Myocyte (in vitro differentiated cells): Measurements from ENCODE around the gene SCN1A. TPM values are rescaled to one million over a fixed set of nuclear protein-coding genes. Genes with fewer than 3 reads are reported as not detected.

Source experiments
- DNase-seq: peaks from one replicate; pipeline ENCODE4 v3.0.0-alpha.2; 2012; ENCODE audit warnings: low read depth
- total RNA-seq: library from RNA; depleted of rRNA; stranded (reverse); fragments of >200 nt; gene quantifications from 2 replicates; pipeline ENCODE4 v1.2.3, GENCODE V29; 2014

Gene SCN1A
- total RNA-seq, 1 donor from 2014 or later, result not detected

GRCh38 chr2:166082736-166083135, 45.1 kb downstream of the SCN1A start:
- DNase-seq, result no peak

- no peak for DNase-seq
Measured at GRCh38 chr2:166081852-166082251, 46.0 kb downstream of the SCN1A start.

GRCh38 chr2:166081131-166081632, 46.6 kb downstream of the SCN1A start:
- DNase-seq, result no peak

GRCh38 chr2:166074430-166074829, 53.4 kb downstream of the SCN1A start:
- DNase-seq, result no peak

GRCh38 chr2:166074011-166074410, 53.8 kb downstream of the SCN1A start:
- no peak for DNase-seq

GRCh38 chr2:166070231-166070630, 57.6 kb downstream of the SCN1A start:
- DNase-seq, result no peak

- no peak for DNase-seq
Measured at GRCh38 chr2:166068981-166069380, 58.8 kb downstream of the SCN1A start.

GRCh38 chr2:166067229-166067628, 60.6 kb downstream of the SCN1A start:
- DNase-seq, result no peak

- DNase-seq, result no peak
Measured at GRCh38 chr2:166060191-166060590, 67.6 kb downstream of the SCN1A start.

- DNase-seq, result peak; percentile 41
Measured at GRCh38 chr2:166057370-166058164, 70.3 kb downstream of the SCN1A start.

GRCh38 chr2:166044853-166045483, 82.9 kb downstream of the SCN1A start:
- no peak for DNase-seq

- no peak for DNase-seq
Measured at GRCh38 chr2:166042768-166043390, 84.9 kb downstream of the SCN1A start.

- DNase-seq, result peak; percentile 12
Measured at GRCh38 chr2:166042356-166042755, 85.5 kb downstream of the SCN1A start.

GRCh38 chr2:166041613-166042012, 86.2 kb downstream of the SCN1A start:
- no peak for DNase-seq

- no peak for DNase-seq
Measured at GRCh38 chr2:166032361-166032760, 95.5 kb downstream of the SCN1A start.

- DNase-seq, result peak; percentile 11
Measured at GRCh38 chr2:166031054-166031453, 96.8 kb downstream of the SCN1A start.

GRCh38 chr2:166025313-166025712, 102.5 kb downstream of the SCN1A start:
- DNase-seq, result no peak

- no peak for DNase-seq
Measured at GRCh38 chr2:166017208-166017607, 110.6 kb downstream of the SCN1A start.

- no peak for DNase-seq
Measured at GRCh38 chr2:166013878-166014277, 113.9 kb downstream of the SCN1A start.

- DNase-seq, result no peak
Measured at GRCh38 chr2:166011660-166012059, 116.2 kb downstream of the SCN1A start.

- no peak for DNase-seq
Measured at GRCh38 chr2:166000401-166000800, 127.4 kb downstream of the SCN1A start.

GRCh38 chr2:165990846-165991245, 137.0 kb downstream of the SCN1A start:
- no peak for DNase-seq
